A549 (cell line): ENCODE data around the gene DTX3.

ENCODE experiments used
- CHD4 ChIP-seq: fragments of 200-600 bp; sonication (generic); IDR thresholded peaks from 2 replicates; pipeline ENCODE4 v1.6.1; 2016; ENCODE audit warnings: antibody characterized with exemption, mild to moderate bottlenecking, borderline replicate concordance
- CTCF ChIP-seq: fragments of >200 bp; sonication (Bioruptor Twin); formaldehyde crosslinking; IDR thresholded peaks from 3 replicates; pipeline ENCODE4 v1.5.1; 2016
- ELK1 ChIP-seq: fragments of 150-350 bp; IDR thresholded peaks from 2 replicates; pipeline ENCODE4 v1.6.1; 2014; ENCODE audit warnings: low read depth, mild to moderate bottlenecking, low read length
- HDAC2 ChIP-seq: fragments of 200-600 bp; sonication (generic); IDR thresholded peaks from 2 replicates; pipeline ENCODE4 v1.6.1; 2016
- MAX ChIP-seq: IDR thresholded peaks from 2 replicates; pipeline ENCODE4 v1.6.1; 2012
- MAZ ChIP-seq: fragments of 150-350 bp; IDR thresholded peaks from 2 replicates; pipeline ENCODE4 v1.6.1; 2014; ENCODE audit warnings: antibody characterized with exemption, low read depth, low read length, borderline replicate concordance
- POLR2A ChIP-seq: IDR thresholded peaks from 2 replicates; pipeline ENCODE4 v1.6.1; 2012; ENCODE audit warnings: mild to moderate bottlenecking, low read length
- POLR2AphosphoS2 ChIP-seq: conservative IDR thresholded peaks from 2 replicates; pipeline ENCODE4 v1.6.1; 2012; ENCODE audit warnings: low read length, improper control_type of control experiment, inconsistent platforms
- REST ChIP-seq: fragments of 200-600 bp; sonication (generic); IDR thresholded peaks from 2 replicates; pipeline ENCODE4 v1.6.1; 2016; ENCODE audit warnings: antibody characterized with exemption, mild to moderate bottlenecking, moderate library complexity
- RFX5 ChIP-seq: fragments of 450-650 bp; IDR thresholded peaks from 2 replicates; pipeline ENCODE4 v1.7.1; 2014; ENCODE audit warnings: antibody characterized with exemption, mild to moderate bottlenecking, moderate library complexity
- SREBF2 ChIP-seq: fragments of 450-650 bp; IDR thresholded peaks from 2 replicates; pipeline ENCODE4 v1.6.1; 2014; ENCODE audit warnings: mild to moderate bottlenecking, moderate library complexity
- TFCP2L1 ChIP-seq: fragments of 250-450 bp; sonication (Bioruptor Pico); IDR thresholded peaks from 2 replicates; pipeline ENCODE4 v1.5.0; 2021; ENCODE audit warnings: mild to moderate bottlenecking
- USF2 ChIP-seq: fragments of 450-650 bp; IDR thresholded peaks from 2 replicates; pipeline ENCODE4 v1.6.1; 2014; ENCODE audit warnings: antibody characterized with exemption
- TF ChIP-seq, protein P1 (sequence below): fragments of >200 bp; sonication (Bioruptor Twin); formaldehyde crosslinking; IDR thresholded peaks from 3 replicates; pipeline ENCODE4 v1.6.1; 2016

GRCh38 chr12:57586832-57587429, 17.7 kb upstream of the DTX3 start:
- TF ChIP-seq ELK1 (no peak), HDAC2 (no peak), CTCF (no peak), POLR2A (no peak), RFX5 (no peak), TFCP2L1 (CRISPR knock-in tag) (no peak), MAX (no peak), CHD4 (no peak), MAZ (no peak), REST (no peak), USF2 (no peak), SREBF2 (no peak), POLR2AphosphoS2 (no peak)
- TF ChIP-seq, protein P1, sequence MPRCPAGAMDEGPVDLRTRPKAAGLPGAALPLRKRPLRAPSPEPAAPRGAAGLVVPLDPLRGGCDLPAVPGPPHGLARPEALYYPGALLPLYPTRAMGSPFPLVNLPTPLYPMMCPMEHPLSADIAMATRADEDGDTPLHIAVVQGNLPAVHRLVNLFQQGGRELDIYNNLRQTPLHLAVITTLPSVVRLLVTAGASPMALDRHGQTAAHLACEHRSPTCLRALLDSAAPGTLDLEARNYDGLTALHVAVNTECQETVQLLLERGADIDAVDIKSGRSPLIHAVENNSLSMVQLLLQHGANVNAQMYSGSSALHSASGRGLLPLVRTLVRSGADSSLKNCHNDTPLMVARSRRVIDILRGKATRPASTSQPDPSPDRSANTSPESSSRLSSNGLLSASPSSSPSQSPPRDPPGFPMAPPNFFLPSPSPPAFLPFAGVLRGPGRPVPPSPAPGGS, result no peak
